Measurements from ENCODE around the gene AHRR. TPM values are rescaled to one million over a fixed set of nuclear protein-coding genes. Genes with fewer than 3 reads are reported as not detected.
A peak's percentile ranks its signal among the peaks of the same experiment; 100 is the strongest.

AHRR gene
- polyA plus RNA-seq, 1 donor = 3.9 TPM

DNA sequence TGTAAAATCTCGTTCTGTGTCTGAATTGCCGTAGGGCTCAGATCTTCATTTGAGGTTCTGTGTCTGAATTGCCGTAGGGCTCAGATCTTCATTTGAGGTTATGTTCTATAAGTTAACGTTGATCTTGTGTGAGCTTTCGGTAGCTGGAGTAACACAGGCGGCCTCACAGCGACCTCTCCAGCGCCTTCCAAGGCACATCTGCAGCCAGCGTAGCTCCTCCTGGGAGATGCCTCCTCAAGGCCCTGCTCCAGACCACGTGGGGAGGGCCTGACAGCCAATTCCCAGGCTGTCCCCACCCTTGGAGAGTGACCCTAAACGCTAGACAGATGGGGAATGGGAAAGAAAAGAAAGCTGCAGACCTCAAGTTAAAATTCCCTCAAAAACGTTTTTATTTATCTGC, 8.7 kb upstream of the AHRR start:
- WGBS (ENCODE audit: insufficient coverage, low lambda C conversion rate) = 60% methylated on average over 1 of the region's 12 CpGs
- Histone ChIP-seq H3K27ac (ENCODE audit: low read length) (no peak overlapping the region), H3K27me3 (ENCODE audit: control insufficient read depth, insufficient read depth, low read length) (no peaks in the 10 kb centered on the region), H3K9me3 (ENCODE audit: control insufficient read depth, low read depth, low read length) (peaks cover 3% of the 10 kb centered on the region), H3K4me3 (ENCODE audit: low read length) (no peak overlapping the region), H3K36me3 (ENCODE audit: control insufficient read depth, insufficient read depth, low read length) (peaks cover 67% of the 10 kb centered on the region), H3K4me1 (ENCODE audit: control insufficient read depth, insufficient read depth, low read length) (peaks cover 8% of the 10 kb centered on the region)
- DNase-seq = no peak

DNA sequence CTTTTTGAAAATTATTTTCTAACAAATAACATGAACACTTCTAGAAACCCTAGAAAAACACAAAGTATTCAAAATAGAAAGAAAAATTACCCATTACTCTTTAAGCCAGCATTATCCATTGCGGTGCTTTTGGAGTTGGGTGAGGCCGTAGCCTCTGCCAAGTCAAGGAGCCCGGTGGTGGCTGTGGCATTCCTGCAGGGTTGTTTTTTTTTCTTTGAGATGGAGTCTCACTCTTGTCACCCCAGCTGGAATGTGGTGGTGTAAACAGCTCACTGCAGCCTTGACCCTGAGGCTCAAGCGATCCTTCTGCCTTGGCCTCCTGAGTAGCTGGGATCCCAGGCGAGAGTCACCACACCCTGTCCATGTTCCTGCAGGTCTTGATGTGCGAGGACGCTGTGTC, 8.2 kb upstream of the AHRR start:
- Histone ChIP-seq H3K4me3 (ENCODE audit: low read length) (no peak overlapping the region), H3K27me3 (ENCODE audit: control insufficient read depth, insufficient read depth, low read length) (peaks cover under 1% of the 10 kb centered on the region), H3K9me3 (ENCODE audit: control insufficient read depth, low read depth, low read length) (peaks cover 3% of the 10 kb centered on the region), H3K36me3 (ENCODE audit: control insufficient read depth, insufficient read depth, low read length) (peaks cover 63% of the 10 kb centered on the region), H3K27ac (ENCODE audit: low read length) (no peak overlapping the region), H3K4me1 (ENCODE audit: control insufficient read depth, insufficient read depth, low read length) (peaks cover 8% of the 10 kb centered on the region)
- no CpG with 5 or more reads among the region's 7 CpGs for WGBS (ENCODE audit: insufficient coverage, low lambda C conversion rate)
- no peak for DNase-seq

DNA sequence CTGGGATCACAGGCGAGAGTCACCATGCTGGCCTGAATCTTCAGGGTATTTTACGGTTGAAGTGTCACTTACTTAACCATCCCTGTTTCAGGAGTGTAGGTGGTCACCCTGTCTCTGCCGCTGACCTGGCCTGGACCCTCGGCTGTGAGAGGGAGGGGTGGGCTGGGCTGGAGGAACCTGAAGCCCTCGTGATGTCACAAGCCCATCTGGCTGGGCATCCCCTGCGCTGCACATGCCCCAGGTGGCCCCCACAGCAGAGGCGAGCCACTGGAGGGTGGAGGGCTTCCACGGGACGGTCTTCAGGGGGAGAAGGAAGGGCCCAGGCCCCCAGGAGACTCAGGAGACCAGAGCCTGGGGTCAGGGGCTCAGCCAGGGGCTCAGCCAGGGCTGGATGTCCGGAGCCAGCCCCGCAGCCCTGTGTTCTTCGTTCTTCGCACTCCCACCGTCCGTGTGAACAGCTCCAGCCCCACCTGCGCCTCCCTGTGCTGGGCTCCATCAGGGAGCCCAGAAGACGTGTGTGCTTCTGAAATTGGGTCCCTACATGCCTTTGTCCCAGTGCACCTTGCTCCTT, 7.6 kb upstream of the AHRR start:
- Histone ChIP-seq H3K27ac (ENCODE audit: low read length) (no peak overlapping the region), H3K4me1 (ENCODE audit: control insufficient read depth, insufficient read depth, low read length) (peaks cover 8% of the 10 kb centered on the region), H3K4me3 (ENCODE audit: low read length) (no peak overlapping the region), H3K9me3 (ENCODE audit: control insufficient read depth, low read depth, low read length) (peaks cover 7% of the 10 kb centered on the region), H3K27me3 (ENCODE audit: control insufficient read depth, insufficient read depth, low read length) (peaks cover 7% of the 10 kb centered on the region), H3K36me3 (ENCODE audit: control insufficient read depth, insufficient read depth, low read length) (peaks cover 56% of the 10 kb centered on the region)
- no peak for DNase-seq
- no CpG with 5 or more reads among the region's 17 CpGs for WGBS (ENCODE audit: insufficient coverage, low lambda C conversion rate)

DNA sequence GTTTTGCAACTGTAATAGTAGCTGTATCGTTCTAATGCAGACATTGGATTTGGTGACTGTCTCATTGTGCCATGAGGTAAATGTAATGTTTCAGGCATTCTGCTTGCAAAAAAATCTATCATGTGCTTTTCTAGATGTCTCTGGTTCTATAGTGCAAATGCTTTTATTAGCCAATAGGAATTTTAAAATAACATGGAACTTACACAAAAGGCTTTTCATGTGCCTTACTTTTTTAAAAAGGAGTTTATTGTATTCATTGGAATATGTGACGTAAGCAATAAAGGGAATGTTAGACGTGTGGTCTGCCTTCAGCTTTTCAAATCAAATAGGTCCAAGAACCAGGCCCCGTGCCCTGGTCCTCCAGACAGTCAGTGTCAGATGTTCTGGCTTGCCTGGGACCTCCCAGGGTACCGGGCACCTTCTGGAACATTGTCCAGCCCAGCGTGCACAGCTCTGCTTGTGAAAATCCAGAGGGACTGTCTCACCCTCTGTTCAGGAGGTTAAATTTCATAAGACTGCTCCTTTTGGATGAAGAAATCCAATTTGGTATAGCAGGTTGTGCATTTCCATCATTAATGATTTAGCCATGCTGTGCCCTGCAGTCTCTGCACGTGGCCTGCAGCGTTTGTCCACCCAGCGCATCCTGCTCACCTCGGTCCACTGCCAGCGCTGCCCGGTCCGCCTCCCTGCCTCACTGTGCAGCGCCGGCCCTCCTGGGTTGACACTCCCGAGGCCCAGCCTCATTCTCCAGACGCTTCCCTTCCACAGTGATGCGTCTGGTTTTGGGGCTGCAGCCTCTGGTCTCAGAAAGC, 6.6 kb upstream of the AHRR start:
- Histone ChIP-seq H3K36me3 (ENCODE audit: control insufficient read depth, insufficient read depth, low read length) (peaks cover 55% of the 10 kb centered on the region), H3K27me3 (ENCODE audit: control insufficient read depth, insufficient read depth, low read length) (peaks cover 17% of the 10 kb centered on the region), H3K4me3 (ENCODE audit: low read length) (no peak overlapping the region), H3K4me1 (ENCODE audit: control insufficient read depth, insufficient read depth, low read length) (peaks cover 8% of the 10 kb centered on the region), H3K27ac (ENCODE audit: low read length) (no peak overlapping the region), H3K9me3 (ENCODE audit: control insufficient read depth, low read depth, low read length) (peaks cover 8% of the 10 kb centered on the region)
- WGBS (ENCODE audit: insufficient coverage, low lambda C conversion rate) = no CpG with 5 or more reads among the region's 18 CpGs
- DNase-seq = no peak

DNA sequence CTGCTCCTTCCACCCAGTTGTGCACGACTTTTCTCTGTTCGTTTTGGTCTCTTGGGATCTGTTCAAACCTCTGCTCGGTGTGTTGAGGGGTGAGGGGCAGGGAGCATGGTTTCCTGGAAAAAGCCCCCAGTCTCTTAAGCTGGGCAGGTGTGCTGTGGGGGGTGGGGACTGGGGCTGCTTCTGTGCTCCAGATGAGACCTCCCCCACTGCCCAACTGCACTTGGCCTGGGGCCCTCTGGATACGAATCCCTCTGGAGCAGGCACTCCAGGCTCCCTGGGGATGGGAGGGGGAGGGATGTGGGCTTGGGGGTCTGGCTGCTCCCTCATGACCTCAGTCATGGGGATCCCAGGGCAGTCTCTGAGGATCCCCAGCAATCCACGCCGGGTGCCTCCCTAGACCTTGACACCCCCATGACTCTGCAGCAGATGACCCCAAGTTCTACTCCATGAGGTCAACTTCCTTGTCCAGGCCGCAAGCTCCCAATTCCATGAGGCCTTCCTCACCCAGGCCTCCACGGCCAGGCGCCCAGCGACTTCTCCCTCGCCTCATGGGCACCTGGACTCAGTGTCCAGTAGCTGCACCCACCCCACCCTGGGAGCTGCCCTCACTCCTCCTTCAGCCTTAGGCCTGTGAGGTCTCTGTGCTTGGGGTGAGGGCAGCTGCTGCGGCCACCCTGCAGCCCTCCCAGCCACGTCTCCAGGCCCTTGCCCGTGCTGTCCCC, 5.9 kb upstream of the AHRR start:
- Histone ChIP-seq H3K4me3 (ENCODE audit: low read length) (no peak overlapping the region), H3K27me3 (ENCODE audit: control insufficient read depth, insufficient read depth, low read length) (peaks cover 24% of the 10 kb centered on the region), H3K27ac (ENCODE audit: low read length) (no peak overlapping the region), H3K4me1 (ENCODE audit: control insufficient read depth, insufficient read depth, low read length) (peaks cover 5% of the 10 kb centered on the region), H3K9me3 (ENCODE audit: control insufficient read depth, low read depth, low read length) (peaks cover 8% of the 10 kb centered on the region), H3K36me3 (ENCODE audit: control insufficient read depth, insufficient read depth, low read length) (peaks cover 48% of the 10 kb centered on the region)
- WGBS (ENCODE audit: insufficient coverage, low lambda C conversion rate) = no CpG with 5 or more reads among the region's 14 CpGs
- DNase-seq = no peak

DNA sequence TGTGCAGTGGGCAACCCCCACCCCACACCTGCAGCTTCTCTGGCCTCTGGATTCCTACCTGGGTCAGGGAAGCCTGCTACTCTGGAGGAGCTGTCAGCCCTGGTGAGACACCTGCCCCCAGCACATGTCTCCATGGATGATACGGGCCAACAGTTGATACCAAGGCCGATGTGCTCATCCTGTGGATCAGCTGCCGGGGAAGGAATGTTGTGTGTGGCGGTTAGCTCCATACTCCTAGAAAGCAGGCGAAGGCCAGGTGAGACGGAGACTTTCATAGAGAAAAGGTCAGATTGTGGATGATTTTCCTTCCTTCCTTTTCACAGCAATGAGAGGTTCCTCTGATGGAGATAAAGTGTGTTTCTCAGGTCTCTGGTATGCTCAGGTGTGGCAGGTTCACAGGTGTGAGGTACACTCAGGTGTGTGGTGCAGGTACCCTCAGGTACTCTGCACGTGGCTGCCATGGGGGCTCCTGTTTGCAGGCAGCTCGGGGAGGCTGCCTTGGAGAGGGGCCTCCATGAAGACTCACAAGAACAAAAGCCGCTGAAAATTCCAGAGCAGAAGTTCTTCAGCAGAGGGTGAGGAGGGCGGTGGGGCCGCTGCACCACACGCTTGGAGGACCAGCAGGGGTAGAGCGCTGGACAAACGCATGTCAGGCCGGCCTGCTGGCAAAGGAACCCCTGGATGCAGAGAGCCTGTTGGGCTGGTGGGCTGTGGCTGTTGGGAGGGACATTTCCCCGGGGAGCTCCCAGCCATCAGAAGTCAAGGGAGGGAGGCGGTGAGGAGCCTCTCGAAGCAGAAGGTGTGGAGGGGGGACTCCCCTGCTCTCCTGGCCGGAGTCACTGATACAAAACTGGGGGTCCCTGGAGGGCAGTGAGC, 5.1 kb upstream of the AHRR start:
- WGBS (ENCODE audit: insufficient coverage, low lambda C conversion rate) = no CpG with 5 or more reads among the region's 19 CpGs
- peaks cover 32% of the 10 kb centered on the region for H3K27me3 ChIP-seq (ENCODE audit: control insufficient read depth, insufficient read depth, low read length)
- H3K36me3 ChIP-seq (ENCODE audit: control insufficient read depth, insufficient read depth, low read length) = peaks cover 41% of the 10 kb centered on the region
- DNase-seq = no peak
- H3K27ac ChIP-seq (ENCODE audit: low read length) = no peak overlapping the region
- H3K4me3 ChIP-seq (ENCODE audit: low read length) = no peak overlapping the region
- H3K4me1 ChIP-seq (ENCODE audit: control insufficient read depth, insufficient read depth, low read length) = peaks cover 6% of the 10 kb centered on the region
- H3K9me3 ChIP-seq (ENCODE audit: control insufficient read depth, low read depth, low read length) = peaks cover 8% of the 10 kb centered on the region

DNA sequence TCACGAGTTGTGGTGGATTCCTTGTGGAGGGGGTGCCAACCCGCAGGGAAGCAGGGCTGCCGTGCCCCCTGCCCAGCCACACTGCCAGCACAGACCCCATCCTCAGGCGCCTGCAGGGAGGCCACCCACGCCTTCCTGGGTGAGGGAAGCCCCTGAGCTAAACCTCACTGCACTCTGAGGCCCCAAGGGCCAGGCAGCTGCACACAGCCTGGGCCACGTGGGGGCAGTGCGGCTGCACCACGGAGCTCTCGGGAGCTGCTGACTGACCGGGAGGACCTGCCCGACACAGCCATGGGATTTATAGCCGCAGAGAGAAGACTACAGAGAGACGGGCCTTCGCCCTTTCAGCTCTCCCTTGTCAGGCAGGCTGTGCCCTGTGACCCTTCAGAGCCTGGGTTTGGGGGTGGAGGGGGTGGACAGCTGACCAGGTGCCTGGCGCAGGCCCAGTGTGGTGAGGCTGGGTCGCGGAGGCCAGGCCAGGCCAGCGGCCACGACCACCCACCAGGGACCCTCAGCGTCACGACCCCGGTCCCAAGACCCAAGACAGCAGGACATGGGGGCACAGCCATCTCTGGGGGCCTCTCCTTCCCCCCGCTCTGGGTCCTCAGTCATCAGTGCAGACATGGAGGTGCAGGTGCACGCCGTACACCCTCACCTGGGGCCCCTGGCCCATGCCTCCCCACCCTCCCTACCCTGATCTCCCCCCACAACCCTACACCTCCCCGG, 4.3 kb upstream of the AHRR start:
- H3K27me3 ChIP-seq (ENCODE audit: control insufficient read depth, insufficient read depth, low read length) = peaks cover 37% of the 10 kb centered on the region
- no peak overlapping the region for H3K4me3 ChIP-seq (ENCODE audit: low read length)
- H3K27ac ChIP-seq (ENCODE audit: low read length) = no peak overlapping the region
- peaks cover 38% of the 10 kb centered on the region for H3K36me3 ChIP-seq (ENCODE audit: control insufficient read depth, insufficient read depth, low read length)
- H3K9me3 ChIP-seq (ENCODE audit: control insufficient read depth, low read depth, low read length) = peaks cover 10% of the 10 kb centered on the region
- whole genome bisulfite sequencing (ENCODE audit: insufficient coverage, low lambda C conversion rate) = no CpG with 5 or more reads among the region's 26 CpGs
- DNase-seq = peak; percentile 55 to 56
- peaks cover 8% of the 10 kb centered on the region for H3K4me1 ChIP-seq (ENCODE audit: control insufficient read depth, insufficient read depth, low read length)

DNA sequence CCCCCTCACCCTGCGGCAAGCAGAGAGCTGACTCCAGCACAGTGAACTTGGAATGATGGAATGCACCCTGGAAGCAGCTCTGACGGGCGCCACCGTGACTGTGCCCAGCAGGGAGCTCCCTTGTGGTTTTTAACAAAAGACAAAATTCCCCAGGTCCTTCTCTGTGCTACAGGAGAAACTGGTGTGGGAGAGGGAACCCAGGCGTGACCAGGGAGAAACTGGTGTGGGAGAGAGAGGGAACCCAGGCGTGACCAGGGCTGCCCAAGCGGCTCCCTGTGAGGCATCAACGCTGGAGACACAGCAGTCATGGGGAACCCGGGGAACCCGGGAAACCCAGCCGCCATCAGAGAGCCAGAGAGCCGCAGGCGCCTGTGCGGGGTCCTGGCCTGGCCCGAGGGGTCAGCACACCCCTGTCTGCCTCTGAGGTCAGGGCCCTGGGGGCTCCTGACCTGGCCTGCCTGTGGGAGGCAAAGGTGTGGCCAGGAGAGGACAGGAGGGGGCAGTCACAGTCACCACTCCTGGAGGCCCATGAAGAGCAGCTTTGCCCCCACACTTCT, 3.1 kb upstream of the AHRR start:
- H3K4me3 ChIP-seq (ENCODE audit: low read length) = no peak overlapping the region
- H3K36me3 ChIP-seq (ENCODE audit: control insufficient read depth, insufficient read depth, low read length) = peaks cover 31% of the 10 kb centered on the region
- peaks cover 49% of the 10 kb centered on the region for H3K27me3 ChIP-seq (ENCODE audit: control insufficient read depth, insufficient read depth, low read length)
- WGBS (ENCODE audit: insufficient coverage, low lambda C conversion rate) = no CpG with 5 or more reads among the region's 15 CpGs
- peaks cover 11% of the 10 kb centered on the region for H3K4me1 ChIP-seq (ENCODE audit: control insufficient read depth, insufficient read depth, low read length)
- H3K9me3 ChIP-seq (ENCODE audit: control insufficient read depth, low read depth, low read length) = peaks cover 18% of the 10 kb centered on the region
- DNase-seq = no peak
- H3K27ac ChIP-seq (ENCODE audit: low read length) = no peak overlapping the region

DNA sequence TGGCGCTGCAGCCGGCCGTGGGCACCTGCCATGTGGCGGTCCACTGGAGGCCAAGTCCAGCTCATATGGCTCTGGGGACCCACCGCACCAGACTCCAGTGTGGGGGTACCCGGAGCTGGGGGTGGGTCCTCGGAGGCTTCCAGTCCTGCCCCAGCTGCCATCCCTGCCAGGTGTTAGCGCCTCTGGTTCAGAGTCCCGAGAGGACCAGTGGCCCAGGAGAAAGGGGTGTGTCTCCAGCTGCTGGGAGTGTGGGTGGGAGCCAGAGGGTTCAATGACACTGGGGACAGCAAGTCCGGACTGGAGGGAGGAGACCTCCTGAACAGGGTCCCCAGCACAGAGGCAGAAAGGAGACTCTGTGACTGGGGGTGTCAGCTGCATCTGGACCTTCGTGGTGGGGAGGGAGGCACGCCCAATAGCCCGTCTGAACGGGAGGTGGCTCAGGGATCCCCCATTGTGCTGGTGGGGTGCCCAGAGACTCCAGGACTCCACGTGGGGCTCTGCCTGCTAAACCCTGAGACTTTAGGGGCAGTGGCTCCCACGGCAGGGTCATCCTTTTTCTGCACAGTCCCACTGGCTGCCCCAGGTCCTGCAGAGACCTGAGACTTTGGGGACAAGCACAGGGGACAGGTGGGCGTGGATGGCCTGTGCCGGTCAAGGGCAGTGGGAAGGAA, 2.4 kb upstream of the AHRR start:
- Histone ChIP-seq H3K9me3 (ENCODE audit: control insufficient read depth, low read depth, low read length) (peaks cover 18% of the 10 kb centered on the region), H3K27ac (ENCODE audit: low read length) (no peak overlapping the region), H3K36me3 (ENCODE audit: control insufficient read depth, insufficient read depth, low read length) (peaks cover 25% of the 10 kb centered on the region), H3K4me1 (ENCODE audit: control insufficient read depth, insufficient read depth, low read length) (peaks cover 11% of the 10 kb centered on the region), H3K4me3 (ENCODE audit: low read length) (no peak overlapping the region), H3K27me3 (ENCODE audit: control insufficient read depth, insufficient read depth, low read length) (peaks cover 55% of the 10 kb centered on the region)
- no CpG with 5 or more reads among the region's 18 CpGs for WGBS (ENCODE audit: insufficient coverage, low lambda C conversion rate)
- no peak for DNase-seq
